Measurements from ENCODE around the gene TLDC2.

DNA sequence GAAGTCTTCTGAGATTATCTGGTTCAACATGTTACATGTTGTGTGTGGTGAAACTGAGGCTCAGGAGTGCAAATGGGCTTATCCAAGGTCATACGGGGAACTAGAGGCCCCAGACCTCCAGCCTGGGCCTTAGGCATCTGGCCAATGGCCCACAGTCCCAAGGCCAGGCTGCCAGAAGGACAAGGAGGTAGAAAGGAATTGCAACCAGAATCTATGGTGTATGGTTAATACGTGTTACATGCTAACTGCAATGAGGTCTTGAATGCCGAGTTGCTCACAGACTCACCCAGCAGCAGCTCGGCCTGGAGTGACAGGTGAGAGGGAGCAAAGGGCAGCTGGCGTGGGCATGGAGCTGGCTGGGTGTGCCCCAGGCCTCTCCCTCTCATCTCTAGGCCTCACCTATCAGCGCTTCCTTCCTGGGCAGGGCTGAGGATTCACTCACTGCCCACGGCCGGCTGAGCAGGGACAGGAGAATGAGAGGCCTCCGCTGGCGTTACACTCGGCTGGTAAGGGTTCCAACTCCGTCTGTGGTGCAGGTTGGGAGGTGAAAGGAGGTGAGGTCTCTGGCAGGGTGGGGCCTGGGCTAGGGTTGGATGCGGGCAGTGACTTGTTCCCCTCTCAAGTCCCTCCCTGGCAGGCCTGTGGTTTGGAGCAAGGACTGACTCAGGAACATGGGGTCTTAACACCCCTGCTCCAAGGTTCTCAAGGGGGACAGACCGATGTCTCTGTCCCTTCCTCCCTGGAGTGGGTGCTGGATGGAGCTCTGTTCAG lies at the start of gene TLDC2:
- TF ChIP-seq SPI1 (IDR thresholded peaks at IDR 0.05; ENCODE audit: low read depth, low read length) (no peak), POLR2A (IDR thresholded peaks at IDR 0.05; ENCODE audit: low read depth, low read length) (no peak)

All from GM12891 (cell line).